IMR-90 (cell line): Measurements from ENCODE around the gene SMARCA5. TPM values are rescaled to one million over a fixed set of nuclear protein-coding genes. Genes with fewer than 3 reads are reported as not detected.

Experiments used
- ATAC-seq: fragments of 200-7000 bp; cut with Tn5 transposase; 2 replicates; pipeline ENCODE4 v1.9.1; 2020; ENCODE audit warnings: low read depth, mild to moderate bottlenecking, moderate library complexity
- BruUV-seq: library from RNA; stranded (reverse); fragments of 400-500 nt; replicated peaks from 2 replicates; lab custom pipeline; 2021; lab: Mats Ljungman, UMichigan
- CTCF ChIA-PET: fragments of 300-600 bp; formaldehyde crosslinking; extraction: SDS; loops from one replicate; lab custom pipeline; 2021; ENCODE audit warnings: antibody characterized with exemption; lab: Yijun Ruan, JAX
- POLR2A ChIA-PET: fragments of 300-600 bp; sonication (Branson Sonifier 250); formaldehyde crosslinking; loops from one replicate; lab custom pipeline; 2022; ENCODE audit warnings: antibody characterized with exemption; ENCODE audit not compliant: unreplicated experiment; lab: Charles Lee
- DNase-seq: peaks from one replicate; pipeline ENCODE4 v3.0.0; 2013
- H2AFZ ChIP-seq: replicated peaks from 2 replicates; pipeline ENCODE3; 2013; ENCODE audit warnings: low read length, mild to moderate bottlenecking; ENCODE audit not compliant: poor library complexity
- H2AK5ac ChIP-seq: 2 replicates; pipeline ENCODE4 v1.6.1; 2013; ENCODE audit warnings: low read depth, low read length, inconsistent platforms
- H2AK9ac ChIP-seq: replicated peaks from 2 replicates; pipeline ENCODE3; 2013; ENCODE audit warnings: mild to moderate bottlenecking, low read depth, low read length, moderate library complexity; ENCODE audit not compliant: poor library complexity
- H2BK120ac ChIP-seq: 2 replicates; pipeline ENCODE4 v1.6.1; 2013; ENCODE audit warnings: low read depth, low read length, inconsistent platforms
- H2BK15ac ChIP-seq: 3 replicates; pipeline ENCODE4 v1.6.1; 2013; ENCODE audit warnings: low read depth, low read length, inconsistent platforms
- H2BK20ac ChIP-seq: 2 replicates; pipeline ENCODE4 v1.6.1; 2013; ENCODE audit warnings: low read depth, mild to moderate bottlenecking, inconsistent platforms, low read length, moderate library complexity
- H2BK5ac ChIP-seq: 2 replicates; pipeline ENCODE4 v1.6.1; 2013; ENCODE audit warnings: mild to moderate bottlenecking, low read depth, low read length, inconsistent platforms; ENCODE audit not compliant: poor library complexity, severe bottlenecking
- H3K14ac ChIP-seq: replicated peaks from 2 replicates; pipeline ENCODE4 v1.6.1; 2013; ENCODE audit warnings: low read depth, low read length, inconsistent platforms
- H3K18ac ChIP-seq: 2 replicates; pipeline ENCODE4 v1.6.1; 2013; ENCODE audit warnings: low read depth, low read length, control low read depth
- H3K23ac ChIP-seq: 2 replicates; pipeline ENCODE4 v1.6.1; 2013; ENCODE audit warnings: low read depth, low read length, inconsistent platforms
- H3K27ac ChIP-seq: 2 replicates; pipeline ENCODE4 v1.5.1; 2013; ENCODE audit warnings: mild to moderate bottlenecking, control low read depth, low read length; ENCODE audit not compliant: insufficient read depth
- H3K27me3 ChIP-seq: 2 replicates; pipeline ENCODE4 v1.6.1; 2013; ENCODE audit warnings: low read length; ENCODE audit not compliant: control insufficient read depth, insufficient read depth
- H3K36me3 ChIP-seq: 2 replicates; pipeline ENCODE4 v1.6.1; 2013; ENCODE audit warnings: low read length, mixed read lengths; ENCODE audit not compliant: control insufficient read depth, insufficient read depth
- H3K4ac ChIP-seq: 2 replicates; pipeline ENCODE4 v1.6.1; 2013; ENCODE audit warnings: low read depth, low read length, inconsistent platforms
- H3K4me1 ChIP-seq: 2 replicates; pipeline ENCODE4 v1.6.1; 2013; ENCODE audit warnings: low read length, mixed read lengths; ENCODE audit not compliant: control insufficient read depth, insufficient read depth
- H3K4me2 ChIP-seq: 2 replicates; pipeline ENCODE4 v1.6.1; 2013; ENCODE audit warnings: low read depth, mild to moderate bottlenecking, control low read depth, low read length, moderate library complexity
- H3K4me3 ChIP-seq: 2 replicates; pipeline ENCODE4 v1.5.1; 2013; ENCODE audit warnings: low read depth, mild to moderate bottlenecking, control low read depth, low read length, moderate library complexity; ENCODE audit not compliant: insufficient read depth
- H3K56ac ChIP-seq: 2 replicates; pipeline ENCODE4 v1.6.1; 2013; ENCODE audit warnings: low read length, inconsistent platforms; ENCODE audit not compliant: insufficient read depth; ENCODE audit errors: extremely low read depth
- H3K79me1 ChIP-seq, 2 experiments: 2 replicates each; pipeline ENCODE4 v1.6.1; 2013; ENCODE audit warnings: low read length in 2 of 2, inconsistent platforms in 1 of 2, low read depth in 1 of 2
- H3K9ac ChIP-seq: 2 replicates; pipeline ENCODE4 v1.6.1; 2013; ENCODE audit warnings: low read depth, low read length, control low read depth
- H3K9me1 ChIP-seq: 2 replicates; pipeline ENCODE4 v1.6.1; 2013; ENCODE audit warnings: low read length, inconsistent platforms; ENCODE audit not compliant: insufficient read depth
- H3K9me3 ChIP-seq: 2 replicates; pipeline ENCODE4 v1.6.1; 2013; ENCODE audit warnings: low read length; ENCODE audit not compliant: control insufficient read depth, insufficient read depth
- H4K20me1 ChIP-seq: 2 replicates; pipeline ENCODE4 v1.6.1; 2013; ENCODE audit warnings: low read length, inconsistent platforms; ENCODE audit not compliant: insufficient read depth
- H4K5ac ChIP-seq: 2 replicates; pipeline ENCODE4 v1.6.1; 2013; ENCODE audit warnings: mild to moderate bottlenecking, low read depth, low read length, control low read depth
- H4K8ac ChIP-seq, 2 experiments: 2 replicates each; pipeline ENCODE4 v1.6.1; 2013; ENCODE audit warnings: low read depth in 2 of 2, low read length in 2 of 2, control low read depth in 1 of 2, inconsistent platforms in 1 of 2
- H4K91ac ChIP-seq: 2 replicates; pipeline ENCODE4 v1.6.1; 2013; ENCODE audit warnings: low read depth, low read length, inconsistent platforms; ENCODE audit not compliant: insufficient read depth
- BHLHE40 ChIP-seq: fragments of 150-350 bp; IDR thresholded peaks from 2 replicates; pipeline ENCODE4 v1.6.1; 2016; ENCODE audit warnings: mild to moderate bottlenecking, low read depth, low read length
- CEBPB ChIP-seq: IDR thresholded peaks from 2 replicates; pipeline ENCODE4 v1.6.1; 2012; ENCODE audit warnings: low read depth, low read length, improper control_type of control experiment
- CHD1 ChIP-seq: IDR thresholded peaks from 2 replicates; pipeline ENCODE4 v1.6.1; 2012; ENCODE audit warnings: low read depth, low read length, improper control_type of control experiment
- ELK1 ChIP-seq: fragments of 150-350 bp; IDR thresholded peaks from 2 replicates; pipeline ENCODE4 v1.6.1; 2016; ENCODE audit warnings: low read depth, mild to moderate bottlenecking, low read length, moderate library complexity, borderline replicate concordance
- FOS ChIP-seq: fragments of 150-350 bp; IDR thresholded peaks from 2 replicates; pipeline ENCODE4 v1.6.1; 2016; ENCODE audit warnings: low read depth, low read length
- MAZ ChIP-seq: IDR thresholded peaks from 2 replicates; pipeline ENCODE4 v1.6.1; 2012; ENCODE audit warnings: low read depth, mild to moderate bottlenecking, low read length, improper control_type of control experiment, moderate library complexity, borderline replicate concordance
- MXI1 ChIP-seq: IDR thresholded peaks from 2 replicates; pipeline ENCODE4 v1.6.1; 2012; ENCODE audit warnings: low read depth, mild to moderate bottlenecking, low read length, moderate library complexity, borderline replicate concordance
- NFE2L2 ChIP-seq: fragments of 150-350 bp; IDR thresholded peaks from 2 replicates; pipeline ENCODE4 v1.6.1; 2016; ENCODE audit warnings: low read depth, mild to moderate bottlenecking, low read length
- POLR2A ChIP-seq: IDR thresholded peaks from 2 replicates; pipeline ENCODE4 v1.6.1; 2012; ENCODE audit warnings: mild to moderate bottlenecking, low read depth, low read length
- RFX5 ChIP-seq: IDR thresholded peaks from 2 replicates; pipeline ENCODE4 v1.8.0; 2012; ENCODE audit warnings: low read depth, mild to moderate bottlenecking, low read length, moderate library complexity
- SMC3 ChIP-seq: fragments of 150-350 bp; IDR thresholded peaks from 2 replicates; pipeline ENCODE4 v1.6.1; 2016; ENCODE audit warnings: low read depth, mild to moderate bottlenecking, antibody characterized with exemption, low read length, moderate library complexity
- WGBS, 2 experiments: methylation state at CpG; one replicate each; pipeline versions ENCODE4 v1.1.5 to v1.1.7; 2013; ENCODE audit warnings: missing lambda C conversion rate in 2 of 2; ENCODE audit not compliant: insufficient read length in 1 of 2; ENCODE audit errors: extremely low coverage in 2 of 2; 5-methylcytosine and 5-hydroxymethylcytosine counted together
- dilution Hi-C: fragments of 300-500 bp; cut with HindIII; formaldehyde crosslinking; loops from one replicate; pipeline ENCODE4 v1.14.3; 2018; ENCODE audit warnings: low sequenced_read_pairs; ENCODE audit not compliant: unreplicated experiment
- in situ Hi-C: fragments of 300-500 bp; cut with MboI; formaldehyde crosslinking; loops from 3 replicates; pipeline ENCODE4 v1.14.3; 2019; ENCODE audit warnings: low sequenced_read_pairs, inconsistent platforms, mixed read lengths
- intact Hi-C: fragments of 100-400 bp; cut with micrococcal nuclease; formaldehyde crosslinking; loops from 2 replicates; pipeline ENCODE4 v1.10.0; 2022
- polyA plus RNA-seq, 3 experiments: library from polyadenylated mRNA; depleted of rRNA; stranded (reverse); fragments of >200 nt; gene quantifications; 2 replicates each; pipeline ENCODE4 v1.2.3, GENCODE V29; 2012; ENCODE audit warnings: low replicate concordance in 1 of 3
- total RNA-seq: library from RNA; depleted of rRNA; stranded (reverse); fragments of >200 nt; gene quantifications from 2 replicates; pipeline ENCODE4 v1.2.3, GENCODE V29; 2012

The SMARCA5 gene
- total and polyA plus RNA-seq, 2 of the 4 experiments (the other 2 are of a cell fraction): 11.5 to 14.7 TPM

- H2BK120ac ChIP-seq: no peak overlapping the region
- no peak overlapping the region for H3K18ac ChIP-seq
- TF ChIP-seq CEBPB: no peak
- no peak for TF ChIP-seq NFE2L2
- no peak for TF ChIP-seq ELK1
- TF ChIP-seq MXI1: no peak
- no peak for TF ChIP-seq SMC3
- no peak for TF ChIP-seq POLR2A
- TF ChIP-seq CHD1: no peak
- no peak for TF ChIP-seq RFX5
- no peak for TF ChIP-seq BHLHE40
- no peak for TF ChIP-seq MAZ
- no peak for TF ChIP-seq FOS
- 50% methylated on average over 1 of the region's 3 CpGs; no CpG with 5 or more reads in 1 of the 2 experiments for WGBS, 2 experiments
- no peak overlapping the region for H2BK15ac ChIP-seq
- H2AFZ ChIP-seq: no peak overlapping the region
- no TSS peak for BruUV-seq
- in situ Hi-C loops: no loop called here
- CTCF ChIA-PET: interaction anchor here (0.7 kb wide), 1 partner anchor 280 kb away, joined by 3 read pairs; no protein-coding TSS in a partner anchor
- H3K27me3 ChIP-seq: no peaks in the 10 kb centered on the region
- no peak overlapping the region for H3K14ac ChIP-seq
- no peaks in the 10 kb centered on the region for H3K79me1 ChIP-seq
- H4K8ac ChIP-seq: no peak overlapping the region
- no peaks in the 10 kb centered on the region for H3K4me1 ChIP-seq
- no peak overlapping the region for H3K4ac ChIP-seq
- no peaks in the 10 kb centered on the region for H4K20me1 ChIP-seq
- H2BK20ac ChIP-seq: no peak overlapping the region
- intact Hi-C loops: loop anchor here (5.0 to 10.0 kb wide), 4 partner anchors 84 to 637 kb away; partner anchors contain the start of gene INPP4B
- H3K23ac ChIP-seq: no peak overlapping the region
- no peak overlapping the region for H2BK5ac ChIP-seq
- no peaks in the 10 kb centered on the region for H3K36me3 ChIP-seq
- H3K9me1 ChIP-seq: no peaks in the 10 kb centered on the region
- no peak overlapping the region for H4K91ac ChIP-seq
- no peak overlapping the region for H4K5ac ChIP-seq
- no peak overlapping the region for H3K27ac ChIP-seq
- no peak overlapping the region for H3K4me3 ChIP-seq
- no peak overlapping the region for H3K9ac ChIP-seq
- POLR2A ChIA-PET: no interaction called here
- no peak overlapping the region for H3K4me2 ChIP-seq
- ATAC-seq (no peak), DNase-seq (no peak)
- no peak overlapping the region for H2AK5ac ChIP-seq
- no peak overlapping the region for H3K56ac ChIP-seq
- no peaks in the 10 kb centered on the region for H3K9me3 ChIP-seq
- dilution Hi-C loops: no loop called here
- H2AK9ac ChIP-seq: no peak overlapping the region
These were observed 32.1 kb upstream of the SMARCA5 start for GRCh38 chr4:143481361-143481760.
